Sigmoid colon (tissue), 4 donors: Measurements from ENCODE around the gene LRRC75B.

Source experiments
- CTCF ChIP-seq, 4 experiments: fragments of 450-650 bp in 3 of 4; fragments of 200-600 bp in 1 of 4; IDR thresholded peaks; one replicate each; pipeline ENCODE4 v1.5.1; 2016 to 2019; ENCODE audit warnings: antibody characterized with exemption in 4 of 4, mild to moderate bottlenecking in 3 of 4, moderate library complexity in 2 of 4
- EP300 ChIP-seq, 4 donors: sonication (generic); formaldehyde crosslinking; IDR thresholded peaks; one replicate each; pipeline ENCODE4 v1.6.1; 2017; ENCODE audit warnings: antibody characterized with exemption in 4 of 4
- POLR2A ChIP-seq, 2 donors: fragments of 450-650 bp; IDR thresholded peaks; one replicate each; pipeline ENCODE4 v1.6.1; 2016; ENCODE audit warnings: antibody characterized with exemption in 2 of 2, mild to moderate bottlenecking in 2 of 2, moderate library complexity in 2 of 2
- POLR2AphosphoS5 ChIP-seq, 4 donors: sonication (generic); formaldehyde crosslinking; IDR thresholded peaks; one replicate each; pipeline ENCODE4 v1.6.1; 2017; ENCODE audit warnings: antibody characterized with exemption in 4 of 4

- no peak for TF ChIP-seq CTCF (IDR thresholded peaks at IDR 0.05)
- TF ChIP-seq EP300 (IDR thresholded peaks at IDR 0.05) = no peak
- no peak for TF ChIP-seq POLR2A (IDR thresholded peaks at IDR 0.05)
- no peak for TF ChIP-seq POLR2AphosphoS5 (IDR thresholded peaks at IDR 0.05)
Observed at GRCh38 chr22:24595863-24596262, 3.0 kb upstream of the LRRC75B start.
